Endothelial cell of umbilical vein (primary cell): ENCODE measurements around the gene HECTD1. TPM values are rescaled to one million over a fixed set of nuclear protein-coding genes. Genes with fewer than 3 reads are reported as not detected.

Experiments
- BruUV-seq: library from RNA; stranded (reverse); fragments of 400-500 nt; replicated peaks from 2 replicates; lab custom pipeline; 2021; lab: Mats Ljungman, UMichigan
- CTCF ChIA-PET: fragments of 300-600, 350-600 bp; sonication (Branson Sonifier 250); formaldehyde crosslinking; loops from one replicate; lab custom pipeline; 2021; ENCODE audit warnings: antibody characterized with exemption, inconsistent platforms; lab: Charles Lee
- POLR2A ChIA-PET: fragments of 300-600, 350-600 bp; sonication (Branson Sonifier 250); formaldehyde crosslinking; loops from one replicate; lab custom pipeline; 2021; ENCODE audit warnings: antibody characterized with exemption, inconsistent platforms; lab: Charles Lee
- DNase-seq: peaks from one replicate; pipeline ENCODE4 v3.0.0-alpha.2; 2011; ENCODE audit warnings: low read depth, low spot score
- FAIRE-seq: peaks from 2 replicates; lab custom pipeline; 2011; peaks lifted over from hg19 to GRCh38; lab: Jason Lieb, UNC
- H2AFZ ChIP-seq: 2 replicates; pipeline ENCODE4 v1.6.0; 2012; ENCODE audit warnings: low read depth, low read length, control low read depth, inconsistent platforms
- H3K27ac ChIP-seq: 2 replicates; pipeline ENCODE4 v1.5.1; 2011; ENCODE audit warnings: low read depth, mild to moderate bottlenecking, control low read depth, low read length, moderate library complexity; ENCODE audit not compliant: insufficient read depth
- H3K27me3 ChIP-seq, 2 experiments: 2 replicates each; pipeline versions ENCODE4 v1.6.0 to v1.6.1; 2011; ENCODE audit warnings: low read length in 2 of 2, mixed read lengths in 1 of 2; ENCODE audit not compliant: control insufficient read depth in 2 of 2, insufficient read depth in 2 of 2
- H3K36me3 ChIP-seq, 2 experiments: 2 replicates in 1 of 2; 3 replicates in 1 of 2; pipeline ENCODE4 v1.5.1; 2011; ENCODE audit warnings: low read length in 2 of 2, mild to moderate bottlenecking in 1 of 2, moderate library complexity in 1 of 2; ENCODE audit not compliant: control insufficient read depth in 2 of 2, insufficient read depth in 2 of 2; ENCODE audit errors: extremely low read depth in 1 of 2
- H3K4me1 ChIP-seq: 3 replicates; pipeline ENCODE4 v1.5.1; 2011; ENCODE audit warnings: mild to moderate bottlenecking, low read length; ENCODE audit not compliant: control insufficient read depth, insufficient read depth; ENCODE audit errors: extremely low read depth
- H3K4me2 ChIP-seq: 2 replicates; pipeline ENCODE4 v1.6.1; 2011; ENCODE audit warnings: low read length, control low read depth, mixed read lengths; ENCODE audit not compliant: insufficient read depth
- H3K4me3 ChIP-seq, 3 experiments: fragments of 200-600 bp in 1 of 3; sonication (generic), shearing (Covaris generic) in 1 of 3; replicated peaks in 1 of 3; 2 replicates each; pipeline ENCODE4 v1.5.1; 2011 to 2016; ENCODE audit warnings: control low read depth in 3 of 3, low read length in 3 of 3, mild to moderate bottlenecking in 2 of 3, inconsistent platforms in 1 of 3, low read depth in 1 of 3, moderate library complexity in 1 of 3; ENCODE audit not compliant: insufficient read depth in 1 of 3
- H3K79me2 ChIP-seq: 2 replicates; pipeline ENCODE4 v1.6.0; 2012; ENCODE audit warnings: low read length, inconsistent platforms; ENCODE audit not compliant: control insufficient read depth, insufficient read depth
- H3K9ac ChIP-seq: replicated peaks from 2 replicates; pipeline ENCODE3; 2011; ENCODE audit warnings: low read length, control low read depth; ENCODE audit not compliant: insufficient read depth; ENCODE audit errors: extremely low read depth
- H3K9me1 ChIP-seq: replicated peaks from 3 replicates; pipeline ENCODE4 v1.6.0; 2011; ENCODE audit warnings: mild to moderate bottlenecking, low read length; ENCODE audit not compliant: control insufficient read depth, insufficient read depth; ENCODE audit errors: extremely low read depth
- H3K9me3 ChIP-seq: replicated peaks from 2 replicates; pipeline ENCODE4 v1.5.1; 2012; ENCODE audit warnings: low read length, inconsistent platforms; ENCODE audit not compliant: control insufficient read depth, insufficient read depth
- H4K20me1 ChIP-seq: replicated peaks from 2 replicates; pipeline ENCODE3; 2011; ENCODE audit warnings: mild to moderate bottlenecking, low read length; ENCODE audit not compliant: control insufficient read depth, insufficient read depth; ENCODE audit errors: extremely low read depth
- FOS ChIP-seq: IDR thresholded peaks from 2 replicates; pipeline ENCODE4 v1.6.1; 2011; ENCODE audit warnings: mild to moderate bottlenecking, low read length, moderate library complexity, borderline replicate concordance; ENCODE audit not compliant: insufficient read depth
- GATA2 ChIP-seq: IDR thresholded peaks from 2 replicates; pipeline ENCODE4 v1.7.0; 2011; ENCODE audit warnings: low read depth, mild to moderate bottlenecking, moderate library complexity, mixed read lengths, low read length; ENCODE audit not compliant: insufficient read length, insufficient read depth
- JUN ChIP-seq: IDR thresholded peaks from 2 replicates; pipeline ENCODE4 v1.6.1; 2011; ENCODE audit warnings: borderline replicate concordance, low read depth; ENCODE audit not compliant: insufficient read length, insufficient read depth
- MAX ChIP-seq: IDR thresholded peaks from 2 replicates; pipeline ENCODE4 v1.6.1; 2011; ENCODE audit not compliant: insufficient read depth, insufficient read length
- POLR2A ChIP-seq: IDR thresholded peaks from 2 replicates; pipeline ENCODE4 v1.6.1; 2012; ENCODE audit warnings: low read depth, mild to moderate bottlenecking, control low read depth, low read length
- dilution Hi-C: fragments of 300-500 bp; cut with MboI; formaldehyde crosslinking; loops from one replicate; pipeline ENCODE4 v1.15.0; 2019; ENCODE audit warnings: low sequenced_read_pairs; ENCODE audit not compliant: extremely low pct_ligation_motif_present
- intact Hi-C: fragments of 100-400 bp; cut with micrococcal nuclease; formaldehyde crosslinking; loops from one replicate; pipeline ENCODE4 v1.10.0; 2022
- polyA plus RNA-seq, 4 experiments: library from polyadenylated mRNA; depleted of rRNA in 3 of 4; stranded (reverse) in 3 of 4; unstranded in 1 of 4; fragments of >200 nt; gene quantifications; 2 replicates each; pipeline versions ENCODE4 v1.2.1 to v1.2.3, GENCODE V29; 2011 to 2012; ENCODE audit warnings: missing spikeins in 1 of 4
- total RNA-seq: library from RNA; stranded (reverse); gene quantifications from 2 replicates; pipeline ENCODE4 v1.2.3, GENCODE V29; 2021

The HECTD1 gene
- total and polyA plus RNA-seq, 2 donors (not counting 3 experiments of a cell fraction or from before 2014, with no cell fraction given), result 67.9 to 181 TPM

GRCh38 chr14:31205681-31206535 lies 1.7 kb downstream of the HECTD1 start:
- H3K79me2 ChIP-seq, result peaks cover 56% of the 10 kb centered on the region
- no peak for TF ChIP-seq MAX
- TF ChIP-seq GATA2, result no peak
- no peak for TF ChIP-seq JUN
- no peak for TF ChIP-seq POLR2A
- no peak for TF ChIP-seq FOS
- intact Hi-C loops (loop anchor here (2.0 to 5.0 kb wide), 3 partner anchors 121 to 215 kb away; partner anchors contain the start of genes AP4S1, HEATR5A and STRN3), dilution Hi-C loops (no loop called here)
- peaks cover 18% of the 10 kb centered on the region for H3K4me1 ChIP-seq
- peaks cover 4% of the 10 kb centered on the region for H4K20me1 ChIP-seq
- DNase-seq, result peak; percentile 39
- peak overlapping the region; percentile 96 for H3K9ac ChIP-seq
- no peaks in the 10 kb centered on the region for H3K36me3 ChIP-seq
- peak overlapping the region; percentile 99 for H3K4me2 ChIP-seq
- peak overlapping the region; percentile 66 for H3K27ac ChIP-seq
- FAIRE-seq, result peak; percentile 66
- no peak overlapping the region for H2AFZ ChIP-seq
- no peaks in the 10 kb centered on the region for H3K9me1 ChIP-seq
- H3K27me3 ChIP-seq, result no peaks in the 10 kb centered on the region
- BruUV-seq, result TSS peak; percentile 53
- POLR2A ChIA-PET, result interaction anchor here (0.8 kb wide), 1 partner anchor 215 kb away, joined by 3 read pairs; the partner anchor contains the start of gene HEATR5A
- H3K4me3 ChIP-seq, result peak overlapping the region; percentile 51 to 96 (median 78)
- CTCF ChIA-PET, result interaction anchor here (0.5 to 3.8 kb wide), 8 partner anchors 11 to 153 kb away, joined by 3 to 25 read pairs (median 10); no protein-coding TSS in a partner anchor
- no peaks in the 10 kb centered on the region for H3K9me3 ChIP-seq
